HG03095 (cell line): Measurements from ENCODE around the gene CFAP299.
A peak's percentile ranks its signal among the peaks of the same experiment; 100 is the strongest.

Experiments used
- ATAC-seq: cut with Tn5 transposase; IDR thresholded peaks from one replicate; pipeline ENCODE4 v1.9.1; 2021; ENCODE audit warnings: moderate library complexity; ENCODE audit not compliant: unreplicated experiment

The CFAP299 gene

DNA sequence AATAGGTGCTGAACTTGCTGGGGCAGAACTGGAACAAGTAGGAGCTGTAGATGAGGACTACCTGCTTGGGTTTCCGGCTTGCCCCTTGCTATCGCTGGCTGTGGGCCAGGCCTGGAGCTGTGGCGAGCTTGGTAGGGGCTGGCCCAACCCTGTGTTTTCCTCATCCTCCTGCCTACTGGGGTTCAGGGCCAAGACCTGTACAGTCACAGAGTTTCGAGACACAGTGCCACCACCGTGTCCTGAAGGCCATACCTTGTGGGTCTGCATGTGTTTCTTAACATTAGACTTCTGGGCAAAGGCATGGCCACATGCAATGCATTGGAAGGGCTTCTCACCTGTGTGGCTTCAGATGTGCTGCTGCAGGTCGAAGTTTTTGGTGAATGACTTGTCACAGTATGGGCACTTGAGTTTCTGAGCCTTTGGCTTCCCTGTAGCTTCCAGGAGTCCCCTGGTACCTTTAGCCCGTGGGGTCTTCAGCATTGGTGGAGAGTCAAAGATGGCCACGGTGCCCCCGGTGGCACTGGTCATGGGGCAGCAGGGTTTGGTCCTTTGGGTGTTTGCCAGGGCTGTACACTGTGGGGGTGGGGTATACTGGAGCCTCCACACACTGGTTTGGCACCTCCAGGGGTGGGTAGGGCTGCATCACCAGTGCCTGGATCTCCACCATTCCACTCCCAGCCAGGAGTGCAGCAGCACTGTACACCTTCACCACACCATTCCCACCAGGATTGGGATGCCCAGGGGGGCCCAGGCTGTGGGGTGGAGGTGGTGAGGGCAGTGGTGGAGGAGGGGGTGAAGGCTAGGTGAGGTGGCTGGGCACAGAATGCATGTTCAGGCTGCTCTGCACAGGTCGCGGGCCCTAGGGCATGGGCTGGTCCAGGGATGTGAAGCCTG, 52.1 kb downstream of the CFAP299 start:
- ATAC-seq: no peak

DNA sequence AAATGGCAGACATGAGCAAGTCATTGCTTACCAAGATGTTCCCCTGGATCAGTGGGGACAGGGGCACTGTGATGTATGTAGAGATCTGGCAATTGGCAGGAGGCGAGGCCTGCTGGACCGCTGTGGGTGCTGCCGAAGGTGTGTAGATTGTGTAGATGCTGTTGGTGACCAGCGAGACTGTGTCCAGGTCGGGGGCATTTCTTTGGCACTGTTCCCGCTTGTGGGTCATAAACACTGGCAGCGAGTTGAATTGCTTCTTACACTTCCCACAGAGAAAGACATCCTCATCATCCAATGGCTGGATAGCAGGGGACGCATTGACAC, 52.7 kb downstream of the CFAP299 start:
- no peak for ATAC-seq

DNA sequence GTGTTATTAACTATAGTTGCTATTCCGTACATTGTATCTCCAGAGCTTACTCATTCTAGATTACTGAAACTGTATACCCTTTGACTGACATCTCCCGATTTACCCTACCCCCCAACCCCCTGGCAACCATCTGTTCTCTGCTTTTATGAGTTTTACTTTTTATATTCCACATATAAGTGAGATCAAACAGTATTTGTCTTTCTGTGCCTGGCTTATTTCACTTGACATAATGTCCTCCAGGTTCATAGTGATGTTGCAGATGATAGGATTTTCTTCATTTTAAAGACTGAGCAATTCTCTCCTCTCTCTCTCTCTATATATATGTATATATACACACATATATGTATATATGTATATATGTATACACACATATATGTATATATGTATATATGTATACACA, 54.6 kb downstream of the CFAP299 start:
- ATAC-seq: no peak

DNA sequence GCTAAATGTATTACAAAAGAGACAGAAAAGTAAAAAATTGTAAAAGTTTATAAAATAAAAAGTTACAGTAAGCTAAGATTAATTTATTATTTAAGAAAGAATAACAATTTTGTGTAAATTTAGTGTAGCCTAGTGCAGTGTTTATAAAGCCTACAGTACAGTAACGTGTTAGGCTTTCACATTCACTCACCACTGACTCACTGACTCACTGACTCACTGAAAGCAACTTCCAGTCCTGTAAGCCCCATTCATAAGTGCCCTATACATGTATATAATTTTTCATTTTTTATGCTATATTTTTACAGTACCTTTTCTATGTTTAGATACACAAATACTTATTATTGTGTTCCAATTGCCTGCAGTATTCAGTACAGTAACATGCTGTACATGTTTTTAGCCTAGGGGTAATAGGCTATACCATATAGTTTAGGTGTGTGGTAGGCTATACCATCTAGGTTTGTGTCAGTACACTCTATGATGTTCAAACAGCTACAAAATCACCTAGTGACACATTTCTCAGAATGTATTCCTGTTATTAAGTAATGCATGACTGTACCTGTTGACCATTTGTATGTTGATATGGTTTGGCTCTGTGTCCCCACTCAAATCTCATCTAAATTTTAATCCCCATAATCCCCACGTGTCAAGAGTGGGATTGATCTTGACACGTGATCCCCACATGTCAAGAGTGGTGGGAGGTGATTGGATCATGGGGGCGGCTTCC, 57.9 kb downstream of the CFAP299 start:
- ATAC-seq: no peak

DNA sequence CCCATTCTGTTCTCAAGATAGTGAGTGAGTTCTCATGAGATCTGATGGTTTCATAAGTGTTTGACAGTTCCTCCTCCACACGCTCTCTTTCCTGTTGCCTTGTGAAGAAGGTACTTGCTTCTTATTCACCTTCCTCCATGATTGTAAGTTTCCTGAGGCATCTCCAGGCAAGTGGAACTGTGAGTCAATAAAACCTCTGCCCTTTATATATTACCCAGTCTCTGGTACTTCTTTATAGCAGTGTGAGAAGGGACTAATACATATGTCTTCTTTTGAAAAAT, 58.4 kb downstream of the CFAP299 start:
- no peak for ATAC-seq

DNA sequence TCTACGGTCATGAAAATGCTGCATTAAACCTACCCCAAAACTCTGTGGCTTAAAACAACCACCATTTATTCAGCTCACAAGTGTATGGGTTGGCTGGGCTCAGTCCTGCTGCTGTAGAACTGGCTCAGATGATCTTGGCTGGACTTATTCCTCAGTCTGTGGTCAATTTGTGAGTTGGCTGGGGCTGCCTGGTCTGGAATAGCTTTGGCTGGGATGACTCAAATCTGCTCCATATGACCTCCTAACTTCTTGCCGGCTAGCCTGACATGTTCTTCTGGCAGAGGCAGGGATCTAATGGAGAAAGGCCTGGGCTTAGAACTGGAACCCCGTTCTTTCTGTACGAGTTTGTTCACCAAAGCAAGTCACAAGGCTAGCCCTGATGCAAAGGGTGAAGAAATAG, 71.7 kb downstream of the CFAP299 start:
- ATAC-seq: no peak

DNA sequence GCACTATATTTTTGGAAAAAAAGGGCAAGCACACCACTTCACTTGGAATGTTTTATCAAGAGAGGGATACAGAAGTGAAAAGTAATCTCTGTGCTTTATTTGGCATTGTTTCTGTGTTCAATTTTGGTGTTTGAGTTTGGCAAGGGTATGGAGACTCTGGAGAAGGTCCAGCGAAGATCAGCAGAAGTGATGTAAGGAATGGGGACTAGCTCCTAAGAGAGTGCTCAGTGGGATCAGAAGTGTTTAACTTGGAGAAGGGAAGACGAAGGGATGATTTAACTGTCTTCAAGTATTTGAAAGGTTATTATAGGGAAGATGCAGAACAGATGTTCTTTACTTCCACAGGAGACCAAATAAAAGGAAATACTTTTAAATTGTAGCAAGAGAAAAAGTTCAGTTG, 74.3 kb downstream of the CFAP299 start:
- no peak for ATAC-seq

DNA sequence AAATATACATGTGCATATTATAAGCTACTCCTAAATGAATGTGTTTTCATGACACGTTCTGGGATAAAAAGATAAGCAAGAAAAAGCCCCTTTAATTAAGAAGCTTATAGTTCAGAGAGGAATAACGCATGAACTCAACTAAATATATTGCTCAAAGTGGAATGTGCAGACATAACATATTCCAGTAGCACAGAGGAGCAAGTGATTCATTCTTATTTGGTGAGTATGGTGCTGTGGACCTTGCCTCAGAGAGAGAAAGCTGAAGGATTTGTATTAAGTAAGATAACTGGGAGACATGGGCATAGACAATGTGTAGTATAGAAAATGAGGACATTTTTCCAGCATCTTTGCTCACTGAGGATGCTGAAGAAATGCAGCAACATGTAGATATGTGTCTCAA, 76.8 kb downstream of the CFAP299 start:
- ATAC-seq: no peak

DNA sequence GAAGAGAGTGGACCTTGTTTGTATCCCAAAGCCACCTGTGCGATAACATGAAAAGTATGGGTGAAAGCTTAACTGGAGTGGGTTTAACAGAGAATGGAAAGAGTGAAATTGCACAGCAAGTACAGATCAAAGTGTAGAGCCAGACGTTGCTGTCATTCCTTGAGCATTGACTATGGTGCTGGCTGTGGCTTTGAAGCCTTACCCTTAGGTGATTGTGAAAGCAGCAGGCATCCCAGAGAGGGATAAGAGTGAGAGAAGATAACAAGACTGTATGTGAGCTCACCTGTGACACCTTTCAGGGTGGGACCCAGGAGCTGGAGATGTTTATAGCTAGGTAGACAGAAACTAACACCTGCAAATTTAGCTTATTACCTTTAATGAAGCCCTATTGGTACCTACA, 77.6 kb downstream of the CFAP299 start:
- ATAC-seq: no peak

DNA sequence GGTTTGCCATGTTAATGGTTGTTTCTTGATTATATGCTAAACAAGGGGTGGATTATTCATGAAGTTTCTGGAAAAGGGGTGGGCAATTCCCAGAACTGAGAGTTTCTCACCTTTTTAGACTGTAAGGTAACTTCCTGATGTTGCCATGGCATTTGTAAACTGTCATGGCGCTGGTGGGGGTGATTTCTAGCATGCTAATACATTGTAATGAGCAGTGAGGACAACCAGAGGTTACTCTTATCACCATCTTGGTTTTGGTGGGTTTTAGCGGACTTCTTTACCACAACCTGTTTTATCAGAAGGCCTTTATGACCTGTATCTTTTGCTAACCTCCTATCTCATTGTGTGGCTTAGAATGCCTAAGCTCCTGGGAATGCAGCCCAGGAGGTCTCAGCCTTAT, 81.5 kb downstream of the CFAP299 start:
- ATAC-seq: no peak

DNA sequence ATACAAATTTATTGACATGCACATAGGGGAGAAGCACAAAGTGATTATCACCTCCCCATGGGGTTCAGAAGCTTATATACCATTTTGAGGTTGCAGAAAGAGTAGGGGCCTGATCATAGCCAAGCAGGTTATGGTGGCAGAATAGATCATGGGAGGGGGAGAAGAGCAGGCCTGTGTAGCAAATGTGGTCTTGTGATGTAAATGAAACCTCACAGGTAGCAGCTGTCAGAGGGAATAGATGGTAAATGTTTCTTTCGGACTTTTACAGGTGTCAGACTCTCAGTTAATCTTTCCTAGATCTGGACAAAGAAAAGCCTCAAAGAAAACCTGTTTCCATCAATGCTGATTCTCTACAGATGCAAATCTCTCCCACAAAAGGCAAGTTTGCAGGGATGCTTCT, 84.4 kb downstream of the CFAP299 start:
- no peak for ATAC-seq

DNA sequence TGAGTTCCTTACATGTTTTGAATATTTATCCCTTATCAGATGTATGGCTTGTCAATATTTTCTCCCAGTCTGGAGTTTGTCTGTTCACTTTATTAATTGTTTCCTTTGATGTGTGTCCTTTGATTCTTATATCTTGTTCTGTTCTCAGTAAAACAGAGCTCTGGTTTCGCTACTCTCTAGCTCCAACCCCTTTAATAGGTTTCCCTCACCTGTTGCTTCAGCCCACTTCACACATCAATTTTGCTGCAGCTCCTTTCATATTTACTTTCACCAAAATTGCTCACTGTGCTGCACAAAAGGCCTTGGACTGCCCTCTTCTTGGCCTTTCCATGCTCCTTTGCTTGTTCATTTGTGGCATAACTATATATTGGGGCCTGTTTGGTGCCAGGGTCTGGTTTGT, 85.1 kb downstream of the CFAP299 start:
- ATAC-seq: no peak

DNA sequence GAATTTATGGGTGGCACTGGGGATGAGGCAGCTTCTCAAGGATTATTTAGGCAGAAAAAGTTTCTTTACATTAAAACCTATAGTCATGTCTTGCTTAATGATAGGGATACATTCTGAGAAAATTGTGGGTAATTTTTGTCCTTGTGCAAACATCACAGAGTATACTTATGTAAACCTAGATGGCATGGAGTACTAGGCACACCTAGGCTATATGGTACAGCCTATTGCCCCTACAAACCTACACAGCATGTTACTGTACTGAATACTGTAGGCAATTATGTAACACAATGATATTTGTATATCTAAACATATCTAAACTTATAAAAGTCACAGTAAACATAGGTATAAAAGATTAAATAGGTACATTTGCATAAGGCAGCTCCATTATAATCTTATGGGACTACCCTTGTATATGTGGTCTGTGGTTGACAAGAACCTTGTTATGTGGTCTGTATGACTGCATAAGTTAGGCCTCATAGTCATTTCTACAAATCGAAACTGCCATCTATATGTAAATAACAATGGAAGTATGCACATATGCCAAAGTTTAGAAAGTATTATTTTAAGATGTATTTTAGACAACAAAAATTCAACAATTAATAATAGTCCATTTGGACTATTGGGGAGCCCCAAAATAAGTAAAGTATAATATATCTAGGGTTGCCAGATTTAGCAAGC, 87.3 kb downstream of the CFAP299 start:
- ATAC-seq: peak; percentile 53

DNA sequence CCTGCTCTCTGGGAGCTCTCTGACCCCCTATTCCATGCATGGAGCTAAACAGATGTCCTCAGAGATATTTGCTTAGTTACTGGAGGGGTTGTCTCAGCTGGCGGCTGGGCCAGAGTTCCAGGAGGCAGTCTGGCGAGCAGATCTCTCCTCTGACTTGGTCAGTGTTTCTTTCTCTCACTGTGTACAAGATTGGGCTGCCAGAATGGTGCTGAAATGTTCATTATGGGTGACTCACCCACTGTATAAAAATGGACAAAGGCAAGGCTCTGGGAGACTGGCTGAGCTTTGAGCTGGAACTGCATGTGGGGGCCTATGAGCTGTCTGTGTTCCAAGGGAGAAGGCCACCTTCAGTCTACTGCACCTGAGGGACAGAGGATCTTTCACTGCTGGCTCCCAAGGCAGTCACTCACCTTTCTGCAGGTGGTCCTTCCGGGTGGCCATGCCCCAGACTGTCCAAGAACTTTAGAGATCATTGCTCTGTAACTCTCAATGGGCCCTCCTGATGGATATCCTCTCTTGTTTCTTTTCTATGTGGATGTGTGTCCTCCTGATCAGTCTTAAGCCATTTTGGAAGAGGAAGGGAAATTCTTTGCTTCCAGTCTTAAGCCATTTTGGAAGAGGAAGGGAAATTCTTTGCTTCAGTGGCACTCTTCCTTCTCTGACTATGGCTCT, 88.2 kb downstream of the CFAP299 start:
- ATAC-seq: no peak

DNA sequence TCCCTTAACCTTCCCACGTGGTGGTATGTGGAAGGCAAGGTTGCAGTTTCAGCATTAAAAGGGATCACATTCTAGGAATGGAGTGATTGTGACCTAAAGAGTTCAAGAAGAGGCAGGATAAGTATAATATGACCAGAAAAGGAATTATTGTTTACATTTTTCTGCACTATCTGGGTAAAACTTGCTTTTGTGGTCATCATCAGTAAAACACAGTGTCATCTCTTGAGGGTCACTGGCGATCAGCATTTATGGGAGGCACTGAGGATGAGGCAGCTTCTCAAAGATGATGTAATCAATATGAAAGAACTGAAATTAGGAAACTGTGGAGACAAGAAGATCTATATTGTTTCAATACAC, 88.7 kb downstream of the CFAP299 start:
- ATAC-seq: no peak

DNA sequence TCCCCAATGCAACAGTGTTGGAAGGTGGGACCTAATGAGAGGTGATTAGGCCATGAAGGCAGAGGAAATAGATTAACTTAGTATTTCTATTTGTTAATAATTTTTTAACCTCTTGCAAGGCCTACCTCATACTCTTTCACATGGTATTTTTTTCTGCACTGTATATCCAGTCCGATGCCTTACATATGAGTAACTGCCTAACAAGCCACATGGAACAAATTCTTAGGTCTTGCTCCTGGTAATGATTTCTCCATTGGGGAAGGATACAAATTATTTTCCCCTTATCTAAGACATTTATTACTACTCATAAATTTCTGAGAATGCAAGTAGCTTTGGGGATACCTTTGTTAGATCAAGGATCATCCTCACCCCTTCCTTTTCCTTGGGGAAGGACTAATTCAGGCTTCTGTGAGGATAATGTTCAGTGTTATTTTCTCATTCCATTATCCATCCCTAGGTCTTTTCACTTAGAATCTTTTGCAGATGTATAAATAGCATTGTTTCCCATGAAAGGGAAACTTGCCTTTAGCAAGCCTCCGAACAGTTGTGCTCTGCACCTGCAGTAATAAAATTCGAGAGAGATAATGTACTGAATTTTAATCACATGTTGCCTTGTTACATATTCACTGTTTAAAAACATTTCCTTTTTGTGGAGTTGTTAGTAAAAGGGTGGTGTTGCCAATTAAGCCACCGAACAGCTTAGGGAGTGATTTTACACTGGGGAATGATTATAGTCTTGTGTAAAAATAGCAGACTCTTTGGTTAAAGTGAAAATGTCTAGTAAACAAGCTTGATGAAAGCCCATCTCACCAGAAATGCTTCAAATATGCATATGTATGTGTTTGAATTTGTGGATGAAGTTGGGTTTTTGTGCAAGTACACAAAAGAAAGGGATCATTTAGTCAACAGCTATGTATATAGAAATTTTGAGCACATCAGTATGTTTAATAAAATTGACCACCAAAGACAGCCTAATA, 89.9 kb downstream of the CFAP299 start:
- no peak for ATAC-seq

DNA sequence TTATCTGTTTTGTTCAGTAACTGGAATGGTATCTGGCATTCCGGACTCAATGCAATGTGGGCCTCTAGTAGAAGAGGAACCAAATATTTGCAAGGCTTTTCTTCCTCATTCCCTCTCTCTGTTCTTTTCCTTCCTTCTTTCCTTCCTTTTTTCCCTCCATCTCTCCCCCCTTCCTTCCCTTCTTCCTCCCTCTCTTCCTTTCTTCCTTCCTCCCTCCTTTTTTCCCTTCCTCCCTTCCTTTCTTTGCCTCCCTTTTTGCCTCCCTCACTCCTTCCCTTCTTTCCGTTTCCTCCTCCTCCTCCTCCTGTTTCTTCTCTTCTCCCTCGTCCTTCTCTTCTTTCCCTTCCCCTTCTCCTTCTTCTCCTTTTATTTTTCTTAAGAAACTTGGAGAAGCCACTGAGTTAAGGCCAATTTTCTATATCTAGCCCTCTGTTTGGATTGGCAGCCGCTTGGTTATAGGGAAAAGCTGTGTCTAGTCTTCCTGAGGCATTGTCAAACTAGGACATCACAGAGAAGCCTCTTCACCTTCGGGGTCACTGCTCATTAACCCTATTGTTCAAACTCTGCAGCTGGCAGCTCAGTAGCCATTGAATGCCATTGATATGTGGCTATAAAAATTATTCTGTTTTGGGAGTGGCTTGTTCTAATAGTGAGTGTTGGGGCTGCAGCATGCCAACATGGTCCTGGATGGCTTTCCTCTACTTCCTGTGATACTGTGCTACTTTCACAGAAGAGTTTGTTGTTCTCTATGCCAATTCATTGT, 95.9 kb downstream of the CFAP299 start:
- no peak for ATAC-seq

DNA sequence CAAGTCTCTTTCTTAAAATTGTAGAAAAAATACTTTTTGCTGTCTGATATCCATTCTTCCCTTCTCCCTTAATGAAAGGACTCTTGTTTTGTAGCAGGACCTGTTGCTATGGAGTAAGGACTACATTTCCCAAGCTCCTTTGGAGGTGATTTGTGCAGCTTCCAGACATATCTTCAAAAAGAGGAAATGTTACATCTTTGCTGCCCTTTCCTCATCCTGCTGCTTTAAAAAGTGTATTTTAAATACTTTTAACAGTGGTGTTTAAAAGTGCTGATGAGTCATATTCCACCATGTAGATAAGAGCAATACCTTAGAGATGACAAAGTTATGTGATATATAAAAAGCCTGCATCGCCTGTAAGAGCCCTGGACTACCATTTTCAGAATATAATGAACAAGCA, 98.7 kb downstream of the CFAP299 start:
- no peak for ATAC-seq

DNA sequence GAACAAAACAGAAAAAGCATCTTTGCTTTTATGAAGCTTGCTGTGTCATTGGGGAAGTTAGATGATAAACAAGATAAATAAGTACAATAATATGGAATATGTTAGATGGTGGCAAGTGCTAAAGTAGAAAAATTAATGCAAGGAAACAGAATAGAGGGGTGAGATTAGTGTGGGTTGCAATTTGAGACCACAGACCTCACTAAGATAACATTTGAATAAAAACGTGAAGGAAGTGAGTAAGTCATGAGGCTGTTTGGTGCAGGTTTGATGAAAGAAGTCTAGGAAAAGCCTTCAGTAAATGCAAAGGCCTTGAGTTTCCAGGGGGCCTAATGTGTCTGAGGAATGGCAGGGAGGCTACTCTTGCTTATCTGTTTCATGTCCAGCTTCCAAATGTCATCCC, 102.5 kb downstream of the CFAP299 start:
- ATAC-seq: no peak
